ENCODE results near the gene TANGO2.

- TF ChIP-seq CTCF (IDR thresholded peaks at IDR 0.05) (no peak), POLR2A (IDR thresholded peaks at IDR 0.05) (no peak)
Measured at GRCh38 chr22:20044495-20045151, 23.7 kb downstream of the TANGO2 start.
